Cerebellar nuclear complex (tissue), 1 donor: ENCODE measurements around the gene CYP2B6.
"Not testable (repeated sequence)": the region's sequence is repeated elsewhere in the genome, so short reads cannot be mapped to it uniquely, and the experiment has no call there.

ENCODE experiments used
- DNase-seq, 2 experiments: peaks; one replicate each; lab custom pipeline; 2025; lab: John Stamatoyannopoulos, UW

Gene CYP2B6

GRCh38 chr19:40990972-40991381, at the start of gene CYP2B6:
Gene CYP2B6 (plus strand): TSS chr19:40991282. CDS start chr19:40991306, 24 bp downstream.
- no peak for DNase-seq

DNA sequence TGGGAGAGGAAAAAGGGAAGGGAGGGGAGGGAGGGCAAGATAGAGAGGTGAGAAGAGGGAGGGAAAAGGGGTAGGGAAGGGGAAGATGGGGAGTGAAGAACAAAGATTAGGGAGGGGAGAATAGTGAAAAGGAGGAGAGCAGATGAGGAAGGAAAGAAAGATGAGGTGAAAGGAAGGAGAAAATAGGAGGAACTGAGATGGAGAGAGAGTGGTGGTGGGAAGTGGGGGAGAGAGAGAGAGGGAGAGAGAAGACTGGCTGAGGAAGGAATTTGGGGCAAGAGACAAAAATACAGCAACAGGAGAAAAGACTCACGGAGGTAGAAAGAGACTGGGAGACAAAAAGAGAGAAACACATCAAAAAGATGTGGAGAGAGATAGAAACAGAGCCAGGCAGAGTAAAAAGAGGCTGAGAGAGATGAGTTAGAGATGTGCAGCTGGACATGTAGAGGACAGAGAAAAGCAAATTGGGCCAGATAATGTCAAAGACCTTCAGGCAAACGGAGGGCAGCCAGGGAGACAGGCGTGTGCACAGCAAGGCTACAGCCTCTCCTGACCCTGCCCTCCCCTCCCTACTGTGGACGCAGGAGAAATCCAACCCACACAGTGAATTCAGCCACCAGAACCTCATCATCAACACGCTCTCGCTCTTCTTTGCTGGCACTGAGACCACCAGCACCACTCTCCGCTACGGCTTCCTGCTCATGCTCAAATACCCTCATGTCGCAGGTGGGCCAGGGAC, 49.4 kb upstream of the CYP2B6 start:
- DNase-seq: no peak

DNA sequence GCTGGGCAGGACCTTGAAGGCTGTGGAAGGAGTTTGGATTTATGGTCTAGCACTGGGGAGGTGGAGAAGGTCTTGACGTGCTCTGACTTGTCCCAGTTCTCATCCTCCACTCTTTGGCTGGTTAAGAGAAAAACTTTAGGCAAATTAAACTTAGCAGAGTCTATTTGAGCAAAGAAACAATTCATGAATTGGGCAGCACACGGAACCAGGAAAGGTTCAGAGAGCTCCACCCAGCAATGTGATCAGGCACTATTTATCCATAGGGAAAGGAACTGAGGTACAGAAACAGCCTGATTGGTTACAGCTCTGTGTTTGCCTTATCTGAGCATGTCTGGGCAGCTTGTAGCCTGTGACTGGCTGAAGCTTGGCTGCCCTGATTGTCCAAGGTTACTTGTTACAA, 45.4 kb upstream of the CYP2B6 start:
- no peak for DNase-seq

DNA sequence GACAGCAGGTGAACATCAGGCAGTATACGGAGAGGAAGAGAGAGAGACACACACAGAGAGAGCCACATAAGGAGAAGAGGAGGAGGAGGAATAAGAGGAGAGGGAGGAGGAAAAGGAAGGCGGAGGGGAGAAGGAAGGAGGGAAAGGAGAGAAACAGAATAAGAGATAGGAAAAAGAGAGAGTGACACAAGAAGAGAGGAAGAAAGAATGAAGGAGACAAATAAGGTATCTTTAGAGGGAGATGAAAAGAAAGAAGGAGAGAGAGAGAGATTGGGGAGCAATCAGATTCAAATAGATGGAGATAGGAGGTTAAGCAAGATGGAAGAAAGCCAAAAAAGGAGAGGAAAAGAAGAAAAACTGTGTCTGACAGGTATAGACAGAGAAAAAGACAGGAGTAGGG, 44.0 kb upstream of the CYP2B6 start:
- no peak for DNase-seq

GRCh38 chr19:40947573-40947972, 43.5 kb upstream of the CYP2B6 start:
- DNase-seq: no peak

GRCh38 chr19:40948580-40949299, 42.3 kb upstream of the CYP2B6 start:
- DNase-seq: no peak

DNA sequence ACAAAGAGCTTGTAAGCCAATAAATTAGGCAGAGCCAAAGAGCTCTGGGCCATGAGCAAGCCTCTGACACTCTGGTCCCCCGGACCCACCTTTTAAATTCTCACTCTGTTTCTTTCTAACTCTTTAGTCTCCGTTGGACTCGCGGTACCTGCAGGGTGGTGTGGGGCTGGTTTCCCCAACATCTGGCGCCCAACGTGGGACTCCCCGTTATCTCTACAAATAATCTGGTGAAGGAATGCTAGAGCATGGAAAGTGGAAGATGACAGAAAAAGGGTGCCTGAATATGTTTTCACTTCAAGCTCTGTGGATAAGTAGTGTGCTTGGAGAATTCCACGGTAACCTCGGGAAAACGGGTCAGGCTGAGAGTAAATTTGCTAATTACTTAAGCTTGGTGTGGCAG, 36.5 kb upstream of the CYP2B6 start:
- no peak for DNase-seq

GRCh38 chr19:40959338-40959737, 31.7 kb upstream of the CYP2B6 start:
- DNase-seq: no peak

- DNase-seq: no peak
These were observed 30.9 kb upstream of the CYP2B6 start for GRCh38 chr19:40960062-40960685.

- DNase-seq: no peak
These were observed 30.3 kb upstream of the CYP2B6 start for GRCh38 chr19:40960780-40961179.

GRCh38 chr19:40962460-40962961, 28.6 kb upstream of the CYP2B6 start:
- DNase-seq: no peak

DNA sequence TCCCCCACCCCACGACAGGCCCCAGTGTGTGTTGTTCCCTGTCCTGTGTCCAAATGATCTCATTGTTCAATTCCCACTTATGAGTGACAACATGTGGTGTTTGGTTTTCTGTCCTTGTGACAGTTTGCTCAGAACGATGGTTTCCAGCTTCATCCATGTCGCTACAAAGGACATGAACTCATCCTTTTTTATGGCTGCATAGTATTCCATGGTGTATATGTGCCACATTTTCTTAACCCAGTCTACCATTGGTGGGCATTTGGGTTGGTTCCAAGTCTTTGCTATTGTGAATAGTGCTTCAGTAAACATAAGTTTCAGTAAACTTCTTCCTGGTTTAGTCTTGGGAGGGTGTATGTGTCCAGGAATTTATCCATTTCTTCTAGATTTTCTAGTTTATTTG, 26.7 kb upstream of the CYP2B6 start:
- DNase-seq: not testable (repeated sequence)

DNA sequence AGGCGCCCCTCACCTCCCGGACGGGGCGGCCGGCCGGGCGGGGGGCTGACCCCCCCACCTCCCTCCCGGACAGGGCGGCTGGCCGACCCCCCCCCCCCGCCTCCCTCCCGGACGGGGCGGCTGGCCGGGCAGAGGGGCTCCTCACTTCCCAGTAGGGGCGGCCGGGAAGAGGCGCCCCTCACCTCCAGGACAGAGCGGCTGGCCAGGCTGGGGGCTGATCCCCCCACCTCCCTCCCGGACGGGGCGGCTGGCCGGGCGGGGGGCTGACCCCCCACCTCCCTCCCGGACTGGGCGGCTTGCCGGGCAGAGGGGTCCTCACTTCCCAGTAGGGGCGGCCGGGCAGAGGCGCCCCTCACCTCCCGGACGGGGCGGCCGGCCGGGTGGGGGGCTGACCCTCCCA, 25.7 kb upstream of the CYP2B6 start:
- not testable (repeated sequence) for DNase-seq

- DNase-seq: not testable (repeated sequence)
These were observed 24.5 kb upstream of the CYP2B6 start for GRCh38 chr19:40966591-40966990.

DNA sequence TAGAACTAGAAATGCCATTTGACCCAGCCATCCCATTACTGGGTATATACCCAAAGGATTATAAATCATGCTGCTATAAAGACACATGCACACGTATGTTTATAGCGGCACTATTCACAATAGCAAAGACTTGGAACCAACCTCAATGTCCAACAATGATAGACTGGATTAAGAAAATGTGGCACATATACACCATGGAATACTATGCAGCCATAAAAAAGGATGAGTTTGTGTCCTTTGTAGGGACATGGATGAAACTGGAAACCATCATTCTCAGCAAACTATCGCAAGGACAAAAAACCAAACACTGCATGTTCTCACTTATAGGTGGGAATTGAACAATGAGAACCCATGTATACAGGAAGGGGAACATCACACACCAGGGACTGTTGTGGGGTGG, 23.0 kb upstream of the CYP2B6 start:
- DNase-seq: not testable (repeated sequence)

- DNase-seq: not testable (repeated sequence)
These were observed 21.4 kb upstream of the CYP2B6 start for GRCh38 chr19:40969721-40970120.

- DNase-seq: not testable (repeated sequence)
These were observed 20.4 kb upstream of the CYP2B6 start for GRCh38 chr19:40970396-40971345.

GRCh38 chr19:40974633-40975037, 16.4 kb upstream of the CYP2B6 start:
- DNase-seq: no peak

DNA sequence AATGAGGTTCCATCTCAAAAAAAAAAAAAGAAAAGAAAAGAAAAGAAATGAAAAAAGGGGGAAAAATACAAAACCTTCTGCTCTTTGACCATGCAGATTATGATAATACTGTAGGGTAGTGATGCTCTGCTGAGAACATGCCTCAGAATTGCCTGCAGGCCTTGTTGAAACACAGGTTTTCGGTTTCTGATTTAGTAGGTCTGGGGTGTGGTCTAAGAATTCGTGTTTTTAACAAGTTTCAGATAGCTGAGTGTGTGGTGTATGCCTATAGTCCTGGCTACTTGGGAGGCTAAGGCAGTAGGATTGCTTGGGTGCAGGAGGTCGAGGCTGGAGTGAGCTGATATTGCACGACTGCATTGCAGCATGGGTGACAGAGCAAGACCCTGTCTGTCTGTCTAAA, 14.9 kb upstream of the CYP2B6 start:
- DNase-seq: no peak

GRCh38 chr19:40976724-40977123, 14.4 kb upstream of the CYP2B6 start:
- DNase-seq: no peak

DNA sequence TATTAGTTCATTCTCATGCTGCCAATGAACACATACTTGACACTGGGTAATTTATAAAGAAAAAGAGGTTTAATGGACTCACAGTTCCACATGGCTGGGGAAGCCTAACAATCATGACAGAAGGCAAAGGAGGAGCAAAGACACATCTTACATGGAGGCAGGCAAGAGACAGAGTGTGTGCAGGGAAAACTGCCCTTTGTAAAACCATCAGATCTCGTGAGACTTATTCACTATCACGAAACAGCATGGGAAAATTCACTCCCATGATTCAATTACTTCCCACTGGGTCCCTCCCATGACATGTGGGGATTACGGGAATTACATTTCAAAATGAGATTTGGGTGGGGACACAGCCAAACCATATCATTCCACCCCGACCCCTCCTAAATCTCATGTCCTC, 11.3 kb upstream of the CYP2B6 start:
- not testable (repeated sequence) for DNase-seq
